ENCODE measurements around the gene XXYLT1. TPM values are rescaled to one million over a fixed set of nuclear protein-coding genes. Genes with fewer than 3 reads are reported as not detected.

The XXYLT1 gene
- polyA plus RNA-seq, 6 donors from 2014 or later = 1.7 to 3.7 (median 3.6) TPM; not detected in 1

- ATAC-seq (ENCODE audit: low read depth in 2 of 2) = no peak
- H3K36me3 Mint-ChIP-seq = peaks cover 0 to 8% of the 10 kb centered on the region in 2 donors
- peaks cover 7 to 18% (median 16%) of the 10 kb centered on the region in 3 donors for H3K4me1 Mint-ChIP-seq
- DNase-seq = no peak
- peak overlapping the region in 2 of 6 donors; percentile 67 to 68 for H3K27ac Mint-ChIP-seq
- no peak overlapping the region for H3K4me3 Mint-ChIP-seq
- peaks cover 0 to 5% (median 0%) of the 10 kb centered on the region in 7 donors for H3K9me3 Mint-ChIP-seq
- H3K27me3 Mint-ChIP-seq = no peaks in the 10 kb centered on the region
Observed at GRCh38 chr3:195210266-195210973, 60.5 kb downstream of the XXYLT1 start.

- Mint-ChIP-seq H3K27me3 (no peaks in the 10 kb centered on the region), H3K9me3 (peaks cover 0 to 5% (median 0%) of the 10 kb centered on the region in 7 donors), H3K27ac (peak overlapping the region in 1 of 6 donors; percentile 67), H3K4me1 (peaks cover 13 to 23% (median 20%) of the 10 kb centered on the region in 3 donors), H3K36me3 (peaks cover 0 to 8% of the 10 kb centered on the region in 2 donors), H3K4me3 (no peak overlapping the region)
- DNase-seq = no peak
- ATAC-seq (ENCODE audit: low read depth in 2 of 2) = no peak
Observed at GRCh38 chr3:195209847-195210265, 61.1 kb downstream of the XXYLT1 start.

- ATAC-seq (ENCODE audit: low read depth in 2 of 2) = no peak
- no peak for DNase-seq
- Mint-ChIP-seq H3K4me3 (no peak overlapping the region), H3K36me3 (peaks cover 0 to 8% of the 10 kb centered on the region in 2 donors), H3K9me3 (peaks cover 0 to 4% (median 0%) of the 10 kb centered on the region in 7 donors), H3K27me3 (no peaks in the 10 kb centered on the region), H3K4me1 (peaks cover 19 to 29% (median 26%) of the 10 kb centered on the region in 3 donors), H3K27ac (peak overlapping the region in 1 of 6 donors; percentile 63)
Observed at GRCh38 chr3:195209083-195209846, 61.7 kb downstream of the XXYLT1 start.

- Mint-ChIP-seq H3K4me1 (peaks cover 22 to 34% (median 30%) of the 10 kb centered on the region in 3 donors), H3K27me3 (no peaks in the 10 kb centered on the region), H3K27ac (peak overlapping the region in 3 of 6 donors; percentile 63 to 92 (median 74)), H3K36me3 (peaks cover 0 to 8% of the 10 kb centered on the region in 2 donors), H3K9me3 (peaks cover 0 to 4% (median 0%) of the 10 kb centered on the region in 7 donors), H3K4me3 (peak overlapping the region in 1 of 8 donors; percentile 80)
- no peak for DNase-seq
- ATAC-seq (ENCODE audit: low read depth in 2 of 2) = no peak
Observed at GRCh38 chr3:195208631-195209030, 62.3 kb downstream of the XXYLT1 start.

GRCh38 chr3:195208183-195208582, 62.8 kb downstream of the XXYLT1 start:
- Mint-ChIP-seq H3K27ac (peak overlapping the region in 2 of 6 donors; percentile 74 to 92), H3K4me3 (peak overlapping the region in 1 of 8 donors; percentile 80), H3K27me3 (no peaks in the 10 kb centered on the region), H3K9me3 (peaks cover 0 to 4% (median 0%) of the 10 kb centered on the region in 7 donors), H3K36me3 (peaks cover 0 to 8% of the 10 kb centered on the region in 2 donors), H3K4me1 (peaks cover 27 to 36% (median 32%) of the 10 kb centered on the region in 3 donors)
- no peak for DNase-seq
- ATAC-seq (ENCODE audit: low read depth in 2 of 2) = peak in 1 of 2 donors; percentile 45

GRCh38 chr3:195207731-195208130, 63.2 kb downstream of the XXYLT1 start:
- ATAC-seq (ENCODE audit: low read depth in 2 of 2) = no peak
- Mint-ChIP-seq H3K27ac (no peak overlapping the region), H3K4me3 (no peak overlapping the region), H3K9me3 (peaks cover 0 to 2% (median 0%) of the 10 kb centered on the region in 7 donors), H3K36me3 (peaks cover 0 to 8% of the 10 kb centered on the region in 2 donors), H3K4me1 (peaks cover 27 to 32% (median 32%) of the 10 kb centered on the region in 3 donors), H3K27me3 (no peaks in the 10 kb centered on the region)
- DNase-seq = no peak

- no peak overlapping the region for H3K27ac Mint-ChIP-seq
- H3K36me3 Mint-ChIP-seq = peaks cover 0 to 8% of the 10 kb centered on the region in 2 donors
- no peaks in the 10 kb centered on the region for H3K9me3 Mint-ChIP-seq
- no peaks in the 10 kb centered on the region for H3K27me3 Mint-ChIP-seq
- peaks cover 27 to 32% (median 29%) of the 10 kb centered on the region in 3 donors for H3K4me1 Mint-ChIP-seq
- ATAC-seq (ENCODE audit: low read depth in 2 of 2) (no peak), DNase-seq (no peak)
- no peak overlapping the region for H3K4me3 Mint-ChIP-seq
Observed at GRCh38 chr3:195207056-195207455, 63.9 kb downstream of the XXYLT1 start.

- peak overlapping the region in 3 of 6 donors; percentile 36 to 52 (median 39) for H3K27ac Mint-ChIP-seq
- H3K36me3 Mint-ChIP-seq = no peaks in the 10 kb centered on the region
- H3K27me3 Mint-ChIP-seq = no peaks in the 10 kb centered on the region
- no peak for DNase-seq
- peak; percentile 39 to 65 for ATAC-seq (ENCODE audit: low read depth in 2 of 2)
- H3K4me3 Mint-ChIP-seq = peak overlapping the region in 5 of 8 donors; percentile 7 to 68 (median 53)
- H3K4me1 Mint-ChIP-seq = peaks cover 21 to 27% (median 25%) of the 10 kb centered on the region in 3 donors
- H3K9me3 Mint-ChIP-seq = no peaks in the 10 kb centered on the region
Observed at GRCh38 chr3:195204360-195205163, 66.4 kb downstream of the XXYLT1 start.

- ATAC-seq (ENCODE audit: low read depth in 2 of 2) (no peak), DNase-seq (no peak)
- Mint-ChIP-seq H3K4me1 (peaks cover 21 to 26% (median 25%) of the 10 kb centered on the region in 3 donors), H3K27ac (peak overlapping the region in 2 of 6 donors; percentile 54 to 57), H3K4me3 (no peak overlapping the region), H3K36me3 (no peaks in the 10 kb centered on the region), H3K27me3 (no peaks in the 10 kb centered on the region), H3K9me3 (no peaks in the 10 kb centered on the region)
Observed at GRCh38 chr3:195203606-195204005, 67.4 kb downstream of the XXYLT1 start.

- H3K27me3 Mint-ChIP-seq = no peaks in the 10 kb centered on the region
- H3K4me1 Mint-ChIP-seq = peaks cover 23 to 27% (median 25%) of the 10 kb centered on the region in 3 donors
- H3K9me3 Mint-ChIP-seq = no peaks in the 10 kb centered on the region
- ATAC-seq (ENCODE audit: low read depth in 2 of 2) (no peak), DNase-seq (no peak)
- H3K36me3 Mint-ChIP-seq = no peaks in the 10 kb centered on the region
- H3K4me3 Mint-ChIP-seq = no peak overlapping the region
- peak overlapping the region in 1 of 6 donors; percentile 30 for H3K27ac Mint-ChIP-seq
Observed at GRCh38 chr3:195201295-195201694, 69.7 kb downstream of the XXYLT1 start.

GRCh38 chr3:195200010-195200822, 70.7 kb downstream of the XXYLT1 start:
- Mint-ChIP-seq H3K4me3 (no peak overlapping the region), H3K27ac (peak overlapping the region in 1 of 6 donors; percentile 33), H3K27me3 (no peaks in the 10 kb centered on the region), H3K36me3 (no peaks in the 10 kb centered on the region), H3K9me3 (no peaks in the 10 kb centered on the region), H3K4me1 (peaks cover 19 to 24% (median 20%) of the 10 kb centered on the region in 3 donors)
- ATAC-seq (ENCODE audit: low read depth in 2 of 2) = no peak
- no peak for DNase-seq
